ENCODE results near the gene IL12RB2.
A peak's percentile ranks its signal among the peaks of the same experiment; 100 is the strongest.
"Not testable (repeated sequence)": the region's sequence is repeated elsewhere in the genome, so short reads cannot be mapped to it uniquely, and the experiment has no call there.

The IL12RB2 gene

GRCh38 chr1:67433837-67434236 is 126.2 kb downstream of the IL12RB2 start:
- no peak for DNase-seq

GRCh38 chr1:67434491-67434890 is 126.8 kb downstream of the IL12RB2 start:
- no peak for DNase-seq

- DNase-seq, result no peak
Measured at GRCh38 chr1:67436511-67437055, 128.9 kb downstream of the IL12RB2 start.

GRCh38 chr1:67437961-67438360 is 130.3 kb downstream of the IL12RB2 start:
- no peak for DNase-seq

GRCh38 chr1:67439277-67440029 is 131.8 kb downstream of the IL12RB2 start:
- no peak for DNase-seq

GRCh38 chr1:67440339-67440738 is 132.7 kb downstream of the IL12RB2 start:
- no peak for DNase-seq

- peak; percentile 12 to 22 for DNase-seq
Measured at GRCh38 chr1:67441183-67441582, 133.5 kb downstream of the IL12RB2 start.

GRCh38 chr1:67441739-67442281 is 134.1 kb downstream of the IL12RB2 start:
- DNase-seq, result no peak

GRCh38 chr1:67446014-67446413 is 138.3 kb downstream of the IL12RB2 start:
- not testable (repeated sequence) for DNase-seq

All from stimulated activated CD4-positive, alpha-beta T cell treated with anti-CD3 and anti-CD28 coated beads, Interleukin-4, amount 100 ng/mL, for 4 hours (primary cell).